NK-92 (cell line): ENCODE data around the gene HERPUD1.
"Not testable (repeated sequence)": the region's sequence is repeated elsewhere in the genome, so short reads cannot be mapped to it uniquely, and the experiment has no call there.

ENCODE experiments used
- DNase-seq: peaks from one replicate; lab custom pipeline; 2025; ENCODE audit not compliant: unreplicated experiment; lab: John Stamatoyannopoulos, UW

Gene HERPUD1

DNA sequence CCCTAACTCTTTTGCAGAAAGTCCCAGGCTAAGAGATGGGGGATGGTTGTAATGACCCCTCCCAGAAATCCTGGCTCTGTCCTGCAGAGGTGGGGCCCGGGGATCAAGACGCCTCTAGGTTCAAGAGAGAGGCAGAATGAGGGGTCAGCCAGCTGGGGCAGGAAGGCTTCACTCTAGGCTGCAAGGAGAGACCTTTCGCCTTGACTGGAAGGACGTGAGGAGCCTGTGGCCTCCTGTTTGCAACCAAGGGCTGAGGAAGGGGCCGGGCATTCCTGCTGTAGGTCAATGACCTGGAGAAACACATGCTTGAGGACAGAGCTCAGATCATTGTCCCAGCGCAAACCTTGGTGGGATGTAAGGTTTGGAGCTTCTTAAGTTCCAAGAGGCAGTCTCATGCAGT is 21.1 kb downstream of the HERPUD1 start:
- no peak for DNase-seq

DNA sequence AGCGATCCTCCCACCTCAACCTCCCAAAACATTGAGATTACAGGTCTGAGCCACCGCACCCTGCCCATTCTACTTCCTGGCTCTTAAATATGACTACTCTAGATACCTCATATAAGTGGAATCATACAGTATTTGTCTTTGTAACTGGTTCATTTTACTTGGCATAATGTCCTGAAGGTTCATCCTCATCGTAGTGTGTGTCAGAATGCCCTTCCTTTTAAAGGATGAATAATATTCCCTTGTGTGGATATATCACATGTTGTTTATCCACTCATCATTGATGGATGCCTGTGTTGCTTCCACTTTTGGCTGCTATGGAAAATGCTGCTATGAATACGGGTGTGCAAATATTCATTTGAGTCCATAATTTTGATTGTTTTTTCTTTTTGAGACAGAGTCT is 24.1 kb downstream of the HERPUD1 start:
- no peak for DNase-seq

DNA sequence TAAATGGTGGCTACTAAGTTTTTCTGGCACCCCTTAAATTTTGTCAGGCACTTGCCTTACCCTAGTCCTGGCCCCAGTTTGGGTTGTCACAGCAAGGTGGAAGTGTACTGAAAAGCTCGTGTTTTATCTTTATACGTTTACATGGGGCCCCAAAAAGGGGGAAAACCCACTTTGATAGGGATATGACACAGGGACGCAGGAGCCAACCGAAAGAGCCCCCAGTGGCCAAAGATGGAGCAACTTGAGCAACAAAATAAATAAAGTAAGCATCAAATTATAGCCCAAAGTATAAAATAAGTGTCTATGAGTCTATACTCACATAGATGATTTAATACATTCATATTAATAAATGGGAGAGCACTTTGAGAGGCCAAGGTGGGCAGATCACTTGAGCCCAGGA is 24.8 kb downstream of the HERPUD1 start:
- no peak for DNase-seq

DNA sequence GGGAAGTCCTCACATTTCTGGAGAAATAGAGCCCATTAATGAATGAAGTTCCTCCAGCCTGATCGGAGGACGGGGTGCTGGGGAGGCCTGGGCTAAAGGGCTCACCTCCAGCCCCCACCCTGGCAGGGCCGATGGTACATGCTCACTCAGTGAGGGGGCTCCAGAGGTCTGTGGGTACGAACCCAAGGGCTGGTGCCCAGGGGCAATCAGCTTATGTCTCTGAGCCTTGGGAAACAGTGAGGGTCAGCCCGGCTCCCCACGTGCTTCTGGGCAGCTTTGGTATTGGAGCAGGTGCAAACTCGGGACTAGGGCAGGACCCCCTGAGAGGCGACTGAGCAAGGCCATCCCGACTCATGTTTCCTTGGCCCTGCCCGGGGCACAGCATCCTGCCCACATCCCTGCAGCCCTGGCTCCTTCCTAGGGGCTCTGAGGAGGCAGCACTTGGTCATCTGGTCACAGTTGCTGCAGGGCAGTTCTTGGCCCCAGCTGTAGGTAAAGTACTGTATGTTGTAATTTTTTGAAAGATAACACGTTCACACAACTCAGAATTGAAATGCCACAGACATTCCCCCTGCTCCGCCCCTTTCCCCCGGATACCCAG is 28.8 kb downstream of the HERPUD1 start:
- DNase-seq: no peak

DNA sequence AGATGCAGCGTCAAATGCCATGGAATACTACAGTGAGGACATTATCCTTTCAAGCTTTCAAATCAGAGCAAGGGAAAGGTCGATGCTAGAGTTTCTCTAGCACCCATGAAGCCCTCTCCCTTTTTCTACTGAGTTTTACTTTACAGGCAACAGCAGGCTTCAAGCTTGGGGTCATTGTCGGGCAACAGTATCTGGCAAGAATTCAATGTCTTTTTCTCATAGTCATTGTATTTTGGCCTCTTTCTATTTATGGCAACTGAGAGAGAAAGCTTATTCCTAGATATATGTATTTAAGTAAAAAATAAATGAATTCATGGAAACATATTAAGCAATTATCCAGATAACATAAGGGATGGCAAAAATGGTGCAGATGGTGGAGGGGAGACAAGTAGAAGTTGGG is 29.4 kb downstream of the HERPUD1 start:
- DNase-seq: no peak

DNA sequence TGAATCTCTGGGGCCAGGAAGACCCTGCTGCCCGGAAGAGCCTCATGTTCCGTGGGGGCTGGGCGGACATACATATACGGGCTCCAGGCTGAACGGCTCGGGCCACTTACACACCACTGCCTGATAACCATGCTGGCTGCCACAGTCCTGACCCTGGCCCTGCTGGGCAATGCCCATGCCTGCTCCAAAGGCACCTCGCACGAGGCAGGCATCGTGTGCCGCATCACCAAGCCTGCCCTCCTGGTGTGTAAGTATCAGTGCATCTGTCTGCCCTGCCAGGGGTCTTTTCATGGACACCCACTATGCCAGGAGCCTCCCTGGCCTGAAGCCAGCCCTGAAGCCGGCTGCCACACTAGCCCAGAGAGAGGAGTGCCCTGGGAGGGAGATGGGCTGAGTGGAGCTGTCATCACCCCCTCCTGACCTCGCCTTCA is 29.9 kb downstream of the HERPUD1 start, which contains the start of gene CETP:
Gene CETP (plus strand): TSS at position 100 of the 431 bp plus-strand sequence. CDS start 30 bp downstream, at position 130.
- DNase-seq: no peak

DNA sequence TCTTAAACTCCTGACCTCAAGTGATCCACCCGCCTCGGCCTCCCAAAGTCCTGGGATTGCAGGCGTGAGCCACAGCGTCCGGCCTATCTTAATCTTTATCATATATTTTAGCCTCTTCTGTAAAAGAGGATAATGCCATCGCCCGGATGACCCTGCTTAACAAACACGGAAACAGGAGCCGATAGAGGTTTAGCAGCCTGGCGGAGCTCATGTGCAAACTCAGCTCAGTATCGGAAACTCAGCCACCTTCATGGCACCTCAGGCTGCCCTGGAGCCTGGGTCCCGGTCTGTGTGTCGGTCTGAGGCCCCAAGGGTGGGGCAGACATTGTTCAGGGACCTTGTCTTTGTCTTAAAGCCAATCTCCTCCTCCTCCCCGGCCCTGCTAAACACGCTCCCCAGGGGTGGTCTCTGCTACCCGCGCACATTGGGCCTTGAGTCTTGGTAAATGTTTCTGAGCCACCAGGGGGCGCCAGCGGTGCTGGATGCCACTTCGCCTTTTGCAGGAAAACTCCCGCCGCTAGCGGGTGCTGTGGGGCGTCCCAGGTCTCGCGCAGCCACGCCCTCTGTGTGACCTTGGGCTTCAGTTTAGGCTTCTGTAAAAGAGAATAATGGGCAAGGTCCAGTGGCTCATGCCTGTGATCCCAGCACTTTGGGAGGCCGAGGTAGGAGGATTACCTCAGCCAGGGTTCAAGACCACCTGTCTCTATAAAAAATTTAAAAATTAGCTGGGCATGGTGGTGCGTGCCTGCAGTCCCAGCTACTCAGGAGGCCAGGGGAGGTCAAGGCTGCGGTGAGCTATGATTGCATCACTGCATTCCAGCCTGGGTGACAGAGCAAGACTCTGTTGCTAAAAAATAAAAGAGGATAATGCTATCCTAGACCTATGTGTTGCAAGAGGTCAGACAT is 32.6 kb downstream of the HERPUD1 start:
- peak; percentile 64 for DNase-seq

DNA sequence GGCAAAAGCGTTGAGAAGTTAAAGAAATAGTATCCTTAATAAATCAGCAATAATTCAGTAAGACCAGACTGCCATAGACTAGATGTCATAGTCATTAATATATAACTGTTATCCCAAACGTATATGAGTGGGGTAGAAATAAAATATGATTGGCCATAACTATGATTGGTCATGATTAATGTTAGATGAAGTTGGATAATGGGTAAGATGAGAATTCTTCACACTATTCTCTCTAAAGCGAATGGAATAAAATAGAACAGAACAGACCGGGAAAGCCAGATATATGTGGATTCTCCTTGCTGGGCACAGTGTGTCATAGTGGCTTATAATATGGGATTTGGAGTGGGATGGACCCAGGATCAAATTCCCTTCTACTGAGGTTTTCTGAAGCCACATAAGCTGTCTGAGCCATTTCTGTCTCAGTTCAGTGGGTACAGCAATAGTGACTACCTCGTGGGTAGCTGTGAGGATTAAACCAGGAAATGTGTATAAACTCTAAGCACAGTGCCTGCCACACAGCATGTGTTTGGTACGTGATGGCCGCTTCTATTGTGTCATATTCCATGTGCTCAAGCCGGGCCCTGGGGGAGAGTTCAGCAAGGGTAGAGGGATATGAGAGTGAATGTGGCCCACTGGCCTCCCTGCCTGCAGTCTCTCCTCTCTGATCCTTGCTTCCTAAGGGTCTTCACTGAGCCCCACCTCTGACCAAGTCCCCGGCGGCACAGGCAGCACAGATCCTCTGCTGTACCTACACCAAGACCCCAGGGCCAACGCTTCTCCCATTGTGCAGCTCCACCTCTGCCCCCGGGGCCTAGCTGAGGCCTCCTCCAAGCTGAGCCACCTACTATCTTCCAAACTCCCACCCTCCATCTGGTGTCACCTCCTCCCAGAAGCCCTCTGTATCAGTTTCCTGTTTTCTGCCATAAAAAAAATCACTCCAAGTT is 33.5 kb downstream of the HERPUD1 start:
- DNase-seq: no peak

DNA sequence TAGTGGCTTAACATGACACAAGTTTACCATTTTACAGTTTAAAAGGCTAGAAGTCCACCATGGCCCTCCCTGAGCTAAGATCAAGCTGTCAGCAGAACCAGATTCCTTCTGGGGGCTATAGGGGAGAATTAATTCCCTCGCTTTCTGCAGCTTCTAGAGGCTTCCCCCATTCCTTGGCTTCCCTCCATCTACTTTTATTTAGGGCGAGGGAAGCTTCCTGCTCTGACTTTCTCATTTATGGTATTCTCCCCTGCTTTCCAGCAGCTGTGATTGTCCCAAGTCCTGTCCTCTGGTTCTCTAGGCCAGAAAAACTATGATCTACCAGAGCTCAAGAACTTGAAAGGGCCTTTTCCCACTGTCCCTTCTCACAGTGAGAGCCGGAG is 34.1 kb downstream of the HERPUD1 start:
- DNase-seq: no peak

DNA sequence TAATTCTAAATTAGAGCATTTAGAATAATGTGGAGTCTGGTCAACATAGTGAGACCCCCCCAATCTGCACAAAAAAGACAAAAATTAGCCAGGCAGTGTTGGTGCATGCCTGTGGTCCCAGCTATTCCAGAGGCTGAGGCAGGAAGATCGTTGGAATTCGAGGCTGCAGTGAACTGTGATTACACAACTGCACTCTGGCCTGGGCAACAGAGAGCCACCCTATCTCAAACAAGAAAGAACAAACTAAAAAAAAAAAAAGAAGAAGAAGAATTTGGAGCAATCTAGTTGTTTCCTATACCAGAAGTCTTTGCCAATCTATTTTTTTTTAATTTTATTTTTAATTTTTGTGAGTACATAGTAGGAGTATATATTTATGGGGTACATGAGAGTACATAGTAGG is 35.8 kb downstream of the HERPUD1 start:
- no peak for DNase-seq

DNA sequence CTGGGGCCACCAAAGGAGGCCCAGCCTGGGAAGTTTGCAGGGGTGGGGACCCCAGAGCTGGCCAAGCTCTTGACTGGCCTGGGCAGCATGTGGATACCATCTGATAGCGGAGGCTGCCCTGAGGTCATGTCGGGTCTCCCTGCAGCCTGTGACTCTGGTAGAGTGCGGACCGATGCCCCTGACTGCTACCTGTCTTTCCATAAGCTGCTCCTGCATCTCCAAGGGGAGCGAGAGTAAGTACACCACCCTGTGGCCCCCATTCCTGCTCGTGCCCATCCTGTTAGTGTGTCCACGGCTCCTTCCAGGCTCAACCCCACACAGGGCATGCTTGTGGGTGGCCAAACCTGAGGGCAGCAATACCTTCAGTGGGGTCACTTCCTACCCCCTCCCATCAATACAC is 37.8 kb downstream of the HERPUD1 start:
- DNase-seq: no peak

DNA sequence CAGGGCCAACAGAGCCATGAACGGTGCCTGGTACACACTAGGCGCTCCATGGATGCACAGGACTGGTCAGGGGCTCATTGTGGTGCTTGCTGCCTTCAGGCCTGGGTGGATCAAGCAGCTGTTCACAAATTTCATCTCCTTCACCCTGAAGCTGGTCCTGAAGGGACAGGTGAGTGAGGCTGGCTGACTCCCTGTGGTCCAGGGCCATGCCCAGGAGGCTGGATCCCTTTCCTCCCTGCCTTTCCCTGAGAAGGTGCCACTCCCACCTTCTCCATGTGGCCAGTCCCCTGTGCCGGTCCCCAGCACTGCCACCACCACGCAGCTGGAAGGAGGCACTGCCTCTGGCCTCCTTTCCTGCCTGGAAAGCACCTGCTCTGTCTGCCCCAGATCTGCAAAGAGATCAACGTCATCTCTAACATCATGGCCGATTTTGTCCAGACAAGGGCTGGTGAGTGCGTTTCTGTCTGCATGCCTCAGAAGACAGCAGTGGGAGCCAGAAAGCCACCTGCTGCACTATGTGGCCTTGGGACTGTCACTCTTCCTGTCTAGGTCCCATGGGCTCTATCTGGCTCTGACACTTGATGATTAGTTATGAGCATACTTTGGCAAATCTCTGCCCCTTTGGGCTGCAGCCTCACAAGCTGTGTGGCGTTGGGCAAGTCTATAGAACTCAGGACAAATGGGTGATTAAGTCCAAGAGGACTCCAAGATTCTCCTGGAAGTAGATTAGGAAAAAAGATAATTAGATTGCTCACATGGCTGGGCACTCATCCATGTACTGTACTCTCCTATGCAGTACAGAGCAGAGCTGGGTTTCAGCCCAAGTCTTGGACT is 39.2 kb downstream of the HERPUD1 start:
- DNase-seq: no peak

DNA sequence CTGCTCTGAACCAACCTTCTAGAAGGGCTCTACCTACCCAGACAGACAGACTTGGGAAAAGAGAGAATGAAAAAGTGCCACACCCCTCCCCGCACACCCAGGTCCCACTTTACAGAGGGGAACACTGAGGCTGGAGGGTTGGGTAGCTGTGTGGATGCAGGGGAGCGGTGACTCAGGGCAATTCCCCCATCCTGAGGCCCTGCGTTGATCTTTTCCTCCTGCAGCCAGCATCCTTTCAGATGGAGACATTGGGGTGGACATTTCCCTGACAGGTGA is 39.8 kb downstream of the HERPUD1 start:
- no peak for DNase-seq

DNA sequence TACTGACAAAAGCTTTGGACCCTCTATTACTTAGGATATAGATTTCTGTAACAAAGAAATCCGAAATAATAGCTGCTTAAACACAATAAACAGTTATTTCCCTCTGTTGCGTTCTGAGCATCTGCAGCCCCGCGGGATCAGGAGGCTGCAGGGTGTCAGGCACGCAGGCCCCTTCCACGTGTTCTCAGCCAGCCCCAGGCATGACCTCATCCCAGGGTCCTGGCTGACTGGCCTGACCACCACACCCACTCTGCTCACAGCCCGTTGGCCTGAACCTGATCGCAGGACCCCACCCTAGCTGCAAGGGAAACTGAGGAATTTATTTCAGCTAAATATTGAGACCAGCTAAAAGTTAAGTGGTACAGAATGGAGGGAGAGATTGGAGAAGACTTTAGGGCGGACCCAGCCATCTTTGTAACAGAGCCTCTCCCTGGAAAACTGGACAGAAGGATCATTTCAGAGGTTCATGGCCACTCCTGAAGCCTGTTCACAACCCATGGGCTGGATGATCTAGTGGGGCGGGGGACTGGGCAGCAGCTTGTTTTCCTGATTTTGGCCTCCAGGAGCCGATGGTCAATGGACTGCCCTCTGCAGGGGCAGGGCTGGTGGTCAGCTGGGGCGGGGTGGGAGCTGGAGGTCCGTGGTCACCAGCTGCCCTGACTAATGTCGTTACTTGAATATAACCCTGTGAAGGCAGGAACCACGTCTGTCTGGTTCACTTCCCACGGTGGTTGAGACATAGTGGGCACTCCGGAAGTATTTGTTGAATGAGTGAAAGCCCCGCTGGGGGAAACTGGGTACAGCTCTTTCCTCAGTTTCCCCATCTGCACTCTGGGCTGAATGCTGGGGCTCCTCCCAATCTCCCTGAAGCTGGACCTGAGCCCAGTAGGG is 40.7 kb downstream of the HERPUD1 start:
- no peak for DNase-seq

DNA sequence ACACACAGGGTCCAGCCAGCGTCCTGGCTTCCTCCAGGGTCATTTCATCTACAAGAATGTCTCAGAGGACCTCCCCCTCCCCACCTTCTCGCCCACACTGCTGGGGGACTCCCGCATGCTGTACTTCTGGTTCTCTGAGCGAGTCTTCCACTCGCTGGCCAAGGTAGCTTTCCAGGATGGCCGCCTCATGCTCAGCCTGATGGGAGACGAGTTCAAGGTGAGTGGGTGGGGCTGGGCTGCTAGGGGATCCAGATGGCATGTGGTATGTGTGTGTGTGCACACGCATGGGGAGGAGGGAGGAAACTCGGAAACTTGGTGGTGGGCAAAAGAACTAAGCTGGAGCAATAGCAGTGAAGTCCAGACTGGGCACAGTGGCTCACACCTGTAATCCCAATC is 41.4 kb downstream of the HERPUD1 start:
- no peak for DNase-seq

DNA sequence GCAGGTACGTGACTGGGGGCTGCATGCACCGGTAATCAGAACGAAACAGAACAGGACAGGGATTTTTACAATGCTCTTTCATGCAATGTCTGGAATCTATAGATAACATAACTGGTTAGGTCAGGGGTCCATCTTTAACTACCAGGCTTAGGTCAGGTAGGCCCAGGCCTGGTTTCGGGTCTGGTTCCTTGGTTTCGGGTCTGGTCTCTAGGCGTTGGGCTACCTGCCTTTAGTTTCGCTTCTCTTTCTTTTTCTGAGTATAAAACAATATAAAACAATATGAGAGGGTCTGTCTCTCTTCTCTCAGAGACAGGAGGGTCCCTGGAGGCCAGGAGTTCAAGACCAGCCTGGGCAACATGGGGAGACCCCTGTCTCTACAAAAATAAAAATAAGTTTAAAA is 42.0 kb downstream of the HERPUD1 start:
- DNase-seq: not testable (repeated sequence)

DNA sequence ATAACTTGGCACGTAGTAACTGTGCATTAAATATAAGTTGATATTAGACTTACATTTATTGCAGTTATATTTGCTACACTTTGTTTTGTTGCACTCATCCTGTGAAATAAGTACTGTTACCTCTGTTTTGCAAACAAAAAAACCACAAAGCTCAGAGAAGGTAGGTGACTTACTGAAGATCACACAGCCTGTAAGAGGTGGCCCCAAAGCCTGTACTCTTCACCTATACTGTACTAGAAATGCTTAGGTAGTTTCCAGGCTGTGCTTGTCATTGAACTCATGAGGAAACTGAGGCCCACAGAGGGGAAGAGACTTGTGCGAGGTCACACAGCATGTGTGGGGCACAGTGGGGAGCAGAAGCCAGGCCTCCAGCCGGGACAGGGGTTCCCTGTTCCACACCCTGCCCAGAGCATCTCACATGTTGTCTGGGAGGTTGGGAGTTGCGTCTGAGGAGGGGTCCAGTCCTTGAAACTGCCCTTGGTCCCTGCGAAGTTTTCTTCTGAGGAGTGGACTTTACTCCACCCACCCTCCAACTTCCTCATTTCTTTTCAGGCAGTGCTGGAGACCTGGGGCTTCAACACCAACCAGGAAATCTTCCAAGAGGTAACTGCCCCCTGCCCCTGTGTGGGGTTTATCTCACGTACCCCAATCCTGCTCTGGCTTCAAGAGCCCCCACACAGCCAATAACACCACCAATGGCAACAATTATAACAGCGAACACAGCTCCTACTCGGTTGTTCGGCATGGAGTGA is 42.8 kb downstream of the HERPUD1 start:
- DNase-seq: no peak

DNA sequence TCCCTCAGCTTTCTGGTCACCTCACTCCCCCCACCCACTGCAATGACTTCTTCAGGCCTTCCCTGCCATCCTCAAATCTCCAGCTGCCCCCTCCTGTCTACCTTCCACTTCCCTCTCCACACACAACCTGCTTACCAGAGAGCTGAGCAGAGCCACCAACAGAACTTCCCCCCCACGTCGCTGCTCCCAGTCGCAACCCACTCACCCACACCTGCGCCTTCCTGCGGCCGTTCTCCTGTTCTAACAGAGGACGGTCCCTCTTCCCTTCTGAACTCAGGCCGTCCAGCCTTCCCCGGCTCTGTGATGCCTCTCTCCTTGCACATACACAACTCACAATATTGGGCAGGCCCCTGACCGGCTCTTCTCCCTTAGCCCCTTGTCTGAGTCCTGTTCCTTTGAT is 43.8 kb downstream of the HERPUD1 start:
- DNase-seq: no peak

DNA sequence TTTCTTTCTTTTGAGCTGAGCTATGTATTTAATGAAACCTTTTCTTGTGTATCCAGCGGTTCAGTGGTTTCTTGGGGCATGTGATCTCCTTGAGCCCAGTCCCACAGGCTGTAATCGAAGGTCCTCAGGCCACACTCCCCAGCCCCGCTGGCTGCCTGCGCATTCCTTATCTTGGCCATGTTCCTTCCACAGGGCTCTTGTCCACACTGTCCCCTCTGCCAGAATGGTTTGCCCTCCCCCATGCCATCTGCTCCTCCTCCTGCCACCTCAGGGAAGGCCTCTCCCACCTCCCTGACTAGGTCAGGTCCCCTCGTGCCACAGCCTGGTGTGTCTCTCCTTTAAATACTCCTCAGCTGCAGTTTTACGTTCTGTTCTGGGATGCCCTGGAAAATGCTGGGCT is 45.3 kb downstream of the HERPUD1 start:
- DNase-seq: no peak
